Measurements from ENCODE around the gene SH3TC1. TPM values are rescaled to one million over a fixed set of nuclear protein-coding genes. Genes with fewer than 3 reads are reported as not detected.

SH3TC1 gene
- total RNA-seq, 1 donor from 2014 or later, result 64.5 TPM

DNA sequence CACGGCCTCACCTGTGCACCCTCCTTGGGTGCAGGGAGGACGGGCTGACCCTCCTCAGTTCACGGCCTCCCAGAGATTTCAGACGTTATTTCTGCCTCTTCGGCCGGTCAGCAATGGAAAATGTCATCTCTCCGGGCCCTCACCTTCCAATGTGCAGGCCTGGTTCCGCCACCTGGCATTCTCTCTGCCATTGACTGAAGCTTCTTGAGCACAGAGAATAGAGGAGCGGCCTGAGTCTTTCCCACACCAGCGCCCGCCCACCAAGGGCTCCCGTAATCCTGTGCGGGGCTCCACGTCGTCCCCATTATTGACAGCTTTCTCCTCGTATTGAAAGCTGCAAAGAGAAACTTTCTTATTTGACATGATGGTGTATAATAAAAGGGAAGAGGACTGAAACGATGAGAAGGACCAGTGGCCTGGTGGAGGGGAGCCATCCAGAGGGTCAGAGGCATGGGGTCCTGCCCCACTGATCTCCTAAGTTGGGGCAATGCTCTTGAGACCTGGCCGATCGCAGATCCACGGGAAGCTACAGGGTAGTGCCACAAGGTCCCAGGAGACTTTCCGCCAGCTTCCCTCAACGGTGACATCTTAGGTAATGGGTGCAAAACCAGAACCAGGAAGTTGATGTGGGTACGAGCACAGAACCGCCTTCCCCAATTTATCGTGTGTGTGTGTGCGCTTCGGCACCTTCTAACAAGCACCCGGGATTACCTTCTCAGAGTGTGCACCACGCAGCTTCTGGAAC is 91.0 kb downstream of the SH3TC1 start:
- intact Hi-C loops (cut with DNase I), result no loop called here
- H3K4me3 ChIP-seq, result no peak overlapping the region
- H3K4me1 ChIP-seq, result no peaks in the 10 kb centered on the region
- no peaks in the 10 kb centered on the region for H3K36me3 ChIP-seq
- no peak overlapping the region for H3K27ac ChIP-seq
- peak in 1 of 2 donors; percentile 48 for DNase-seq (ENCODE audit: low spot score in 2 of 2)
- TF ChIP-seq, protein P1, sequence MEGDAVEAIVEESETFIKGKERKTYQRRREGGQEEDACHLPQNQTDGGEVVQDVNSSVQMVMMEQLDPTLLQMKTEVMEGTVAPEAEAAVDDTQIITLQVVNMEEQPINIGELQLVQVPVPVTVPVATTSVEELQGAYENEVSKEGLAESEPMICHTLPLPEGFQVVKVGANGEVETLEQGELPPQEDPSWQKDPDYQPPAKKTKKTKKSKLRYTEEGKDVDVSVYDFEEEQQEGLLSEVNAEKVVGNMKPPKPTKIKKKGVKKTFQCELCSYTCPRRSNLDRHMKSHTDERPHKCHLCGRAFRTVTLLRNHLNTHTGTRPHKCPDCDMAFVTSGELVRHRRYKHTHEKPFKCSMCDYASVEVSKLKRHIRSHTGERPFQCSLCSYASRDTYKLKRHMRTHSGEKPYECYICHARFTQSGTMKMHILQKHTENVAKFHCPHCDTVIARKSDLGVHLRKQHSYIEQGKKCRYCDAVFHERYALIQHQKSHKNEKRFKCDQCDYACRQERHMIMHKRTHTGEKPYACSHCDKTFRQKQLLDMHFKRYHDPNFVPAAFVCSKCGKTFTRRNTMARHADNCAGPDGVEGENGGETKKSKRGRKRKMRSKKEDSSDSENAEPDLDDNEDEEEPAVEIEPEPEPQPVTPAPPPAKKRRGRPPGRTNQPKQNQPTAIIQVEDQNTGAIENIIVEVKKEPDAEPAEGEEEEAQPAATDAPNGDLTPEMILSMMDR (IDR thresholded peaks at IDR 0.05), result no peak
- H3K27me3 ChIP-seq, result no peaks in the 10 kb centered on the region
- H3K9me3 ChIP-seq, result no peaks in the 10 kb centered on the region

DNA sequence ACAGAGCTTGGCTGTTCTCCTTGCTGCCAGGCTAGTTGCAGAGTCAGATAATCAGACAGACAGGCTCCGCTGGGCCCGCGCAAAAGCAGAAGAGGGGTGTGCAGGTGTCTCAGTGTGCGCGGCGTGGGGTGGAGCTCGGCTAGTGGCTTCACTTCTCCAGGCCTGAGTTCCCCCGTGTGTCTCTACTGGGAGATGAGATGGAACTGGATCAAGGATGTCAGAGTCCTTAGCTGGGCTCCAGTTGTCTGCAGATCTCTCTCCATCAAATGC is 91.5 kb downstream of the SH3TC1 start:
- no peaks in the 10 kb centered on the region for H3K27me3 ChIP-seq
- DNase-seq (ENCODE audit: low spot score in 2 of 2), result peak in 1 of 2 donors; percentile 45

More for the DNA sequence above, 91.5 kb downstream of the SH3TC1 start:
- no peaks in the 10 kb centered on the region for H3K4me1 ChIP-seq
- H3K9me3 ChIP-seq, result no peaks in the 10 kb centered on the region
- H3K36me3 ChIP-seq, result no peaks in the 10 kb centered on the region
- intact Hi-C loops (cut with DNase I), result no loop called here
- TF ChIP-seq, protein P1 (IDR thresholded peaks at IDR 0.05), result no peak
- H3K4me3 ChIP-seq, result no peak overlapping the region
- no peak overlapping the region for H3K27ac ChIP-seq

Other genes starting within 250 kb of the SH3TC1 start
- gene ABLIM2, start 40.5 kb upstream of the SH3TC1 start, total RNA-seq, result 30.8 TPM
- 52.6 TPM for gene HTRA3, start 70.5 kb downstream of the SH3TC1 start, total RNA-seq
- 74.5 TPM for gene ACOX3, start 241.4 kb downstream of the SH3TC1 start, total RNA-seq
- gene TRMT44, start 241.5 kb downstream of the SH3TC1 start, total RNA-seq, result 39.8 TPM